Esophagus mucosa (tissue), 1 donor: ENCODE measurements around the gene HTR4. TPM values are rescaled to one million over a fixed set of nuclear protein-coding genes. Genes with fewer than 3 reads are reported as not detected.
"Not testable (repeated sequence)": the region's sequence is repeated elsewhere in the genome, so short reads cannot be mapped to it uniquely, and the experiment has no call there.

Experiments
- ATAC-seq: fragments of 200-7000 bp; cut with Tn5 transposase; one replicate; pipeline ENCODE4 v1.9.1; 2020
- total RNA-seq: library from RNA; stranded (reverse); gene quantifications from one replicate; pipeline ENCODE4 v1.2.4, GENCODE V29; 2023
- donor health status: DM: yes; HTN: yes; CAD: no.

Gene HTR4
- total RNA-seq, 1 donor from 2014 or later: 0.08 TPM

- no peak for ATAC-seq
Observed at GRCh38 chr5:148469501-148469935, 184.8 kb downstream of the HTR4 start.

- not testable (repeated sequence) for ATAC-seq
Observed at GRCh38 chr5:148468746-148469145, 185.6 kb downstream of the HTR4 start.

- ATAC-seq: no peak
Observed at GRCh38 chr5:148467958-148468357, 186.4 kb downstream of the HTR4 start.

- ATAC-seq: no peak
Observed at GRCh38 chr5:148466236-148466580, 188.1 kb downstream of the HTR4 start.

- no peak for ATAC-seq
Observed at GRCh38 chr5:148465381-148466235, 188.7 kb downstream of the HTR4 start.

GRCh38 chr5:148459669-148460068 is 194.7 kb downstream of the HTR4 start:
- ATAC-seq: no peak

- ATAC-seq: no peak
Observed at GRCh38 chr5:148458036-148458888, 196.1 kb downstream of the HTR4 start.

GRCh38 chr5:148457183-148457620 is 197.1 kb downstream of the HTR4 start:
- no peak for ATAC-seq

- ATAC-seq: no peak
Observed at GRCh38 chr5:148455185-148455584, 199.1 kb downstream of the HTR4 start.

GRCh38 chr5:148454576-148454975 is 199.8 kb downstream of the HTR4 start:
- ATAC-seq: no peak

- no peak for ATAC-seq
Observed at GRCh38 chr5:148452499-148453193, 201.7 kb downstream of the HTR4 start.

GRCh38 chr5:148446611-148447010 is 207.7 kb downstream of the HTR4 start:
- no peak for ATAC-seq

GRCh38 chr5:148445578-148445977 is 208.7 kb downstream of the HTR4 start:
- no peak for ATAC-seq

- peak; percentile 80 for ATAC-seq
Observed at GRCh38 chr5:148443998-148444397, 210.3 kb downstream of the HTR4 start.

- ATAC-seq: no peak
Observed at GRCh38 chr5:148443241-148443640, 211.1 kb downstream of the HTR4 start.

- no peak for ATAC-seq
Observed at GRCh38 chr5:148438933-148439332, 215.4 kb downstream of the HTR4 start.

GRCh38 chr5:148437249-148437648 is 217.1 kb downstream of the HTR4 start:
- ATAC-seq: no peak

GRCh38 chr5:148436029-148436428 is 218.3 kb downstream of the HTR4 start:
- ATAC-seq: no peak

- no peak for ATAC-seq
Observed at GRCh38 chr5:148433826-148434225, 220.5 kb downstream of the HTR4 start.
